Measurements from ENCODE around the gene BICDL2.
"Not testable (repeated sequence)": the region's sequence is repeated elsewhere in the genome, so short reads cannot be mapped to it uniquely, and the experiment has no call there.

BICDL2 gene

GRCh38 chr16:3036726-3037315, at the start of gene BICDL2:
BICDL2 (minus strand) TSS chr16:3036944; CDS start chr16:3035496, 1,448 bp downstream.
- no peak for DNase-seq (ENCODE audit: low read depth)

- DNase-seq (ENCODE audit: low read depth): no peak
These were observed 49.3 kb upstream of the BICDL2 start for GRCh38 chr16:3085868-3086595.

GRCh38 chr16:3084969-3085670, 48.4 kb upstream of the BICDL2 start:
- DNase-seq (ENCODE audit: low read depth): no peak

- no peak for DNase-seq (ENCODE audit: low read depth)
These were observed 47.7 kb upstream of the BICDL2 start for GRCh38 chr16:3084491-3084890.

GRCh38 chr16:3083408-3083807, 46.7 kb upstream of the BICDL2 start:
- not testable (repeated sequence) for DNase-seq (ENCODE audit: low read depth)

- DNase-seq (ENCODE audit: low read depth): not testable (repeated sequence)
These were observed 45.2 kb upstream of the BICDL2 start for GRCh38 chr16:3081957-3082356.

- no peak for DNase-seq (ENCODE audit: low read depth)
These were observed 43.3 kb upstream of the BICDL2 start for GRCh38 chr16:3080024-3080423.

GRCh38 chr16:3076577-3076976, 39.8 kb upstream of the BICDL2 start:
- no peak for DNase-seq (ENCODE audit: low read depth)

- DNase-seq (ENCODE audit: low read depth): not testable (repeated sequence)
These were observed 39.2 kb upstream of the BICDL2 start for GRCh38 chr16:3075946-3076345.

- no peak for DNase-seq (ENCODE audit: low read depth)
These were observed 38.8 kb upstream of the BICDL2 start for GRCh38 chr16:3075523-3075915.

GRCh38 chr16:3074860-3075522, 38.2 kb upstream of the BICDL2 start:
- DNase-seq (ENCODE audit: low read depth): no peak

- DNase-seq (ENCODE audit: low read depth): no peak
These were observed 36.7 kb upstream of the BICDL2 start for GRCh38 chr16:3073448-3073847.

- not testable (repeated sequence) for DNase-seq (ENCODE audit: low read depth)
These were observed 36.0 kb upstream of the BICDL2 start for GRCh38 chr16:3072576-3073263.

GRCh38 chr16:3072148-3072547, 35.4 kb upstream of the BICDL2 start:
- not testable (repeated sequence) for DNase-seq (ENCODE audit: low read depth)

- DNase-seq (ENCODE audit: low read depth): no peak
These were observed 34.9 kb upstream of the BICDL2 start for GRCh38 chr16:3071655-3072054.

GRCh38 chr16:3070608-3071111, 33.9 kb upstream of the BICDL2 start:
- DNase-seq (ENCODE audit: low read depth): no peak

GRCh38 chr16:3069146-3069545, 32.4 kb upstream of the BICDL2 start:
- not testable (repeated sequence) for DNase-seq (ENCODE audit: low read depth)

GRCh38 chr16:3068487-3068886, 31.7 kb upstream of the BICDL2 start:
- DNase-seq (ENCODE audit: low read depth): no peak

- no peak for DNase-seq (ENCODE audit: low read depth)
These were observed 29.6 kb upstream of the BICDL2 start for GRCh38 chr16:3066440-3066748.

- DNase-seq (ENCODE audit: low read depth): no peak
These were observed 29.1 kb upstream of the BICDL2 start for GRCh38 chr16:3065742-3066439.

GRCh38 chr16:3065069-3065741, 28.5 kb upstream of the BICDL2 start, which contains the start of gene IL32:
IL32 (plus strand) TSS chr16:3065640; CDS start chr16:3065812, 172 bp downstream.
- peak; percentile 46 for DNase-seq (ENCODE audit: low read depth)

All from GM04504 (cell line).